Activated CD8-positive, alpha-beta T cell treated with anti-CD3 and anti-CD28 coated beads for 36 hours (primary cell): ENCODE measurements around the gene MDGA2. TPM values are rescaled to one million over a fixed set of nuclear protein-coding genes. Genes with fewer than 3 reads are reported as not detected.

ENCODE experiments used
- ATAC-seq: fragments of 200-7000 bp; cut with Tn5 transposase; one replicate; pipeline ENCODE4 v1.10.0; 2021; ENCODE audit warnings: mild to moderate bottlenecking, moderate library complexity
- CTCF ChIA-PET: fragments of 350-600 bp; sonication (Branson Sonifier 250); formaldehyde crosslinking; loops from one replicate; lab custom pipeline; 2021; ENCODE audit warnings: antibody characterized with exemption; lab: Charles Lee
- POLR2A ChIA-PET: fragments of 350-600 bp; sonication (Branson Sonifier 250); formaldehyde crosslinking; loops from one replicate; lab custom pipeline; 2021; ENCODE audit warnings: antibody characterized with exemption; lab: Charles Lee
- DNase-seq: peaks from one replicate; pipeline ENCODE4 v3.0.0-alpha.2; 2020
- H3K27ac Mint-ChIP-seq: one replicate; pipeline ENCODE4 v1.8.0; 2021; ENCODE audit warnings: mild to moderate bottlenecking, mixed read lengths
- H3K27me3 Mint-ChIP-seq: one replicate; pipeline ENCODE4 v1.8.0; 2021; ENCODE audit warnings: mixed read lengths
- H3K36me3 Mint-ChIP-seq: one replicate; pipeline ENCODE4 v1.8.0; 2021; ENCODE audit warnings: low read depth, mixed read lengths
- H3K4me1 Mint-ChIP-seq: one replicate; pipeline ENCODE4 v1.8.0; 2021; ENCODE audit warnings: low read depth, mixed read lengths
- H3K4me3 Mint-ChIP-seq: one replicate; pipeline ENCODE4 v1.8.0; 2021; ENCODE audit warnings: mild to moderate bottlenecking, moderate library complexity, mixed read lengths
- H3K9me3 Mint-ChIP-seq: one replicate; pipeline ENCODE4 v1.8.0; 2021; ENCODE audit warnings: mixed read lengths
- intact Hi-C: fragments of 100-400 bp; cut with micrococcal nuclease; formaldehyde crosslinking; loops from one replicate; pipeline ENCODE4 v1.10.0; 2022
- total RNA-seq, 2 experiments: library from RNA; stranded (reverse); gene quantifications; one replicate each; pipeline ENCODE4 v1.2.3, GENCODE V29; 2021
- TF ChIP-seq, protein P1 (sequence below): fragments of 200-600 bp; IDR thresholded peaks from one replicate; pipeline ENCODE4 v1.8.0; 2022; ENCODE audit warnings: antibody characterized with exemption, mild to moderate bottlenecking

Gene MDGA2
- total RNA-seq, 2 experiments from 2014 or later, result not detected

- ATAC-seq (no peak), DNase-seq (no peak)
- Mint-ChIP-seq H3K27me3 (no peaks in the 10 kb centered on the region), H3K9me3 (peaks cover 1% of the 10 kb centered on the region), H3K4me1 (no peaks in the 10 kb centered on the region), H3K27ac (no peak overlapping the region), H3K4me3 (no peak overlapping the region), H3K36me3 (no peaks in the 10 kb centered on the region)
- intact Hi-C loops, result no loop called here
- TF ChIP-seq, protein P1, sequence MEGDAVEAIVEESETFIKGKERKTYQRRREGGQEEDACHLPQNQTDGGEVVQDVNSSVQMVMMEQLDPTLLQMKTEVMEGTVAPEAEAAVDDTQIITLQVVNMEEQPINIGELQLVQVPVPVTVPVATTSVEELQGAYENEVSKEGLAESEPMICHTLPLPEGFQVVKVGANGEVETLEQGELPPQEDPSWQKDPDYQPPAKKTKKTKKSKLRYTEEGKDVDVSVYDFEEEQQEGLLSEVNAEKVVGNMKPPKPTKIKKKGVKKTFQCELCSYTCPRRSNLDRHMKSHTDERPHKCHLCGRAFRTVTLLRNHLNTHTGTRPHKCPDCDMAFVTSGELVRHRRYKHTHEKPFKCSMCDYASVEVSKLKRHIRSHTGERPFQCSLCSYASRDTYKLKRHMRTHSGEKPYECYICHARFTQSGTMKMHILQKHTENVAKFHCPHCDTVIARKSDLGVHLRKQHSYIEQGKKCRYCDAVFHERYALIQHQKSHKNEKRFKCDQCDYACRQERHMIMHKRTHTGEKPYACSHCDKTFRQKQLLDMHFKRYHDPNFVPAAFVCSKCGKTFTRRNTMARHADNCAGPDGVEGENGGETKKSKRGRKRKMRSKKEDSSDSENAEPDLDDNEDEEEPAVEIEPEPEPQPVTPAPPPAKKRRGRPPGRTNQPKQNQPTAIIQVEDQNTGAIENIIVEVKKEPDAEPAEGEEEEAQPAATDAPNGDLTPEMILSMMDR, result no peak
- ChIA-PET CTCF (no interaction called here), POLR2A (no interaction called here)
These were observed 856.3 kb downstream of the MDGA2 start for GRCh38 chr14:46819117-46819516.

DNA sequence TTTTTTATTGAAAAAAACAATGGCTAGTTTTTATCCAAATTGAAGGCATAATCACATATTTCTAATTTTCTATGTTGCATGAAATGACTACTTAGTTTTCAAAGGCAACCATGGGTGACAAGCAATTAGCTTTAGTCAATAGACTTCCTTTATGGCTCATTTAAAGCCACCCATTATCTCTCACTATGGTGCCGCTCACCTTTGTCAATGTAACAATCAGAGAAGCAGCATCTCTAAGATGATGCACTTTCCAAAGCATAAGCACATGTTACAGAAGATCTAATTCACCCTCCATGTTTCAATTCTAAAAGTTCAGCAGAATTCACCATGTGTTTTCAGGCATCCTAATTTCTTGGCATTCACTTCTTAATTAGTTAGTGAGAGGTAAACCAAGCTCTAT is 857.3 kb downstream of the MDGA2 start:
- peaks cover 1% of the 10 kb centered on the region for H3K9me3 Mint-ChIP-seq
- H3K36me3 Mint-ChIP-seq, result no peaks in the 10 kb centered on the region
- no peak overlapping the region for H3K27ac Mint-ChIP-seq
- TF ChIP-seq, protein P1, result no peak
- no peak for ATAC-seq
- no peak for DNase-seq
- H3K4me3 Mint-ChIP-seq, result no peak overlapping the region
- ChIA-PET POLR2A (no interaction called here), CTCF (no interaction called here)
- no peaks in the 10 kb centered on the region for H3K4me1 Mint-ChIP-seq
- intact Hi-C loops, result no loop called here
- no peaks in the 10 kb centered on the region for H3K27me3 Mint-ChIP-seq

DNA sequence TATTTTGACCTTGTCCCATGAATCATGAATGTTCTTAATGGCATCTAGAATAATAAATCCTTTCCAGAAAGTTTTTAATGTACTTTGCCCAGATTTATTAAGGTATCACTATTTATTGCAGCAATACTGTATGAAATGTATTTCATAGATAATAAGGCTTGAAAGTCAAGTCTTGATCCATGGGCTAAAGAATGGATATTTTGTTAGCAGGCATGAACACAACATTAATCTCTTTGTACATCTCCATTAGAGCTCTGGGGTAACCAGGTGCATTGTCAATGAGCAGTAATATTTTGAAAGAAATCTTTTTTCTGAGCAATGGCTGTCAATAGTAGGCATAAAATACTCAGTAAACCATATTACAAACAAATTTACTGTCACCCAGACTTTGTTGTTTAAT is 882.3 kb downstream of the MDGA2 start:
- no peak overlapping the region for H3K4me3 Mint-ChIP-seq
- H3K4me1 Mint-ChIP-seq, result no peaks in the 10 kb centered on the region
- ChIA-PET CTCF (no interaction called here), POLR2A (no interaction called here)
- H3K9me3 Mint-ChIP-seq, result peaks cover 29% of the 10 kb centered on the region
- no peaks in the 10 kb centered on the region for H3K36me3 Mint-ChIP-seq
- TF ChIP-seq, protein P1, result no peak
- ATAC-seq (no peak), DNase-seq (no peak)
- no peak overlapping the region for H3K27ac Mint-ChIP-seq
- no peaks in the 10 kb centered on the region for H3K27me3 Mint-ChIP-seq
- intact Hi-C loops, result no loop called here
